ENCODE data around the gene ATXN7L1. TPM values are rescaled to one million over a fixed set of nuclear protein-coding genes. Genes with fewer than 3 reads are reported as not detected.

Gene ATXN7L1
- total RNA-seq, 4 donors from 2014 or later, result 12.3 to 28.8 (median 21.0) TPM

DNA sequence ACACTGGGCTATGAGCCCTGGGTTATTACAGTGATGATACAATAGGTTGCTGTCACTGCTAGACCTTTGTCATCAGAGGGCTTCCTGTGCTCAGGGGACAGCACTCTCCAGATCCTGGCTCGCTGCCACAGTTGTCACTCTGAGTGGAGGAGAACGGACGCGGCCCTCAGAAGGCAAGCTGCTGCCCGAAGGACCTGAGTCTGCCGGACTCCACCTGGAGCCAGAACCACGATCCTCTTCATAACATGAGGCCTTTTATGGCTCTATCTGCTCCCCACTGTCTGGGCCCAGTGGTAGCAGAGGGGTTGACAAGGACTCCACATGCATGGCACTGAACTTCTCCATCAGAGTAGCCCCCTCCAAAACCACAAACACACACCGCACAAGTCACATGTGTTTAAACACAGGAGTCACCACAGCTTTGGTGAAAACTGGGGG lies 200.4 kb downstream of the ATXN7L1 start:
- peaks cover 20 to 56% (median 38%) of the 10 kb centered on the region in 4 donors for H3K4me1 ChIP-seq
- DNase-seq, result peak; percentile 23
- no peaks in the 10 kb centered on the region for H3K9me3 ChIP-seq
- WGBS, 2 donors (ENCODE audit: low coverage in 1 of 2), result 76% methylated on average over 8 of the region's 8 CpGs; no CpG with 5 or more reads in 1 of the 2 donors
- no peaks in the 10 kb centered on the region for H3K36me3 ChIP-seq
- H3K27me3 ChIP-seq, result no peaks in the 10 kb centered on the region
- intact Hi-C loops (cut with DNase I; ENCODE audit: low total_unique reads) (no loop called here), in situ Hi-C loops (cut with MboI; ENCODE audit: low pct_ligation_motif_present in 1 of 4, low pct_unique_long_range_greater_than_20kb in 1 of 4, low sequenced_read_pairs in 3 of 4) (no loop called here)
- H3K4me3 ChIP-seq, result no peak overlapping the region
- H3K27ac ChIP-seq, result no peak overlapping the region
- TF ChIP-seq CTCF (IDR thresholded peaks at IDR 0.05) (no peak), EP300 (IDR thresholded peaks at IDR 0.05; ENCODE audit: low read depth) (no peak), POLR2AphosphoS5 (IDR thresholded peaks at IDR 0.05) (no peak), POLR2A (IDR thresholded peaks at IDR 0.05) (no peak)

GRCh38 chr7:105674200-105674920 lies 202.0 kb downstream of the ATXN7L1 start:
- Histone ChIP-seq H3K4me3 (no peak overlapping the region), H3K36me3 (no peaks in the 10 kb centered on the region), H3K9me3 (no peaks in the 10 kb centered on the region), H3K4me1 (peaks cover 22 to 51% (median 35%) of the 10 kb centered on the region in 4 donors), H3K27me3 (no peaks in the 10 kb centered on the region), H3K27ac (peak overlapping the region in 3 of 4 donors; percentile 8 to 17 (median 11))
- in situ Hi-C loops (cut with MboI; ENCODE audit: low pct_ligation_motif_present in 1 of 4, low pct_unique_long_range_greater_than_20kb in 1 of 4, low sequenced_read_pairs in 3 of 4), result loop anchor here in 2 of 4 donors (25.0 kb wide), 2 partner anchors 363 to 488 kb away; no protein-coding TSS in a partner anchor
- intact Hi-C loops (cut with DNase I; ENCODE audit: low total_unique reads), result no loop called here
- TF ChIP-seq POLR2A (IDR thresholded peaks at IDR 0.05), result no peak
- no peak for TF ChIP-seq EP300 (IDR thresholded peaks at IDR 0.05; ENCODE audit: low read depth)
- no peak for TF ChIP-seq POLR2AphosphoS5 (IDR thresholded peaks at IDR 0.05)
- TF ChIP-seq CTCF (IDR thresholded peaks at IDR 0.05), result no peak
- 81 to 85% methylated on average over 3 to 4 of the region's 4 CpGs for WGBS, 2 donors (ENCODE audit: low coverage in 1 of 2)
- no peak for DNase-seq

DNA sequence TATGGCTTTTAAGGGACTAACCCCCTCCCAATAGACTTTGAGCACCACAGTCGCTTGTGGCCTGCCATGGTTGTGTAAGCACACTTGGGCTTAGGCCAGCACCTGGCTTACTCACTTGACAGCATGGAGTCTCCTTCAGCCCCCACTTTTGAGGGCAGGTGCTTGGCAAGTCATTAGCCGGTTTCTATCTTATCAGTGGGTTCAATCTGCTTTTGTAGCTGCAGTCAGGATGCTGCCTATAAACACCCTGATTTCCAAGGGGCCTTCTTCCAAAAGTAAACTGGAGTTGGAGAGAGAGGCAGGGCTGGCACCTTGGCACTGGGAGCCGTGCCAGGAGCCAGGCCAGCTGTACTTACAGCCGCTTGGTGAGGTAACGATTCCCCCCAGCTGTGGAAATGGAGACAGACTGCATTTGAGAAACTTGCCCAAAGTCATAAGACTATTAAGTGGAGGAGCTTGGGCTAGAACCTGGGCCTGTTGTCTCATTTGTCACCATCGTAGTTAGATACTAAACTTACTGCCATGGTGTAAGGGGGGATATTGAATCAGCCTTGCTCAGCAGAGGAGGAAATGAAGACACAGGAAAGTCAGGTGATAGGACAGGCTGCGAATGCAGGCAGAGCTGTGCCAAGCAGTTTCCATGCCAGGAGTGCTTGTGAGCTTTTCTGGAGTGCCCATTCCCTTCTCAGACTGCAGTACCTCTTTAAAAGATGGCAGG lies 202.9 kb downstream of the ATXN7L1 start:
- intact Hi-C loops (cut with DNase I; ENCODE audit: low total_unique reads), result no loop called here
- WGBS, 2 donors (ENCODE audit: low coverage in 1 of 2), result 49 to 60% methylated on average over 1 to 7 of the region's 7 CpGs
- TF ChIP-seq CTCF (IDR thresholded peaks at IDR 0.05) (no peak), POLR2A (IDR thresholded peaks at IDR 0.05) (no peak), EP300 (IDR thresholded peaks at IDR 0.05; ENCODE audit: low read depth) (no peak), POLR2AphosphoS5 (IDR thresholded peaks at IDR 0.05) (no peak)
- no peak overlapping the region for H3K4me3 ChIP-seq
- H3K27me3 ChIP-seq, result no peaks in the 10 kb centered on the region
- H3K27ac ChIP-seq, result peak overlapping the region in 3 of 4 donors; percentile 11 to 49 (median 17)
- H3K4me1 ChIP-seq, result peaks cover 22 to 42% (median 30%) of the 10 kb centered on the region in 4 donors
- no peaks in the 10 kb centered on the region for H3K9me3 ChIP-seq
- in situ Hi-C loops (cut with MboI; ENCODE audit: low pct_ligation_motif_present in 1 of 4, low pct_unique_long_range_greater_than_20kb in 1 of 4, low sequenced_read_pairs in 3 of 4), result loop anchor here in 2 of 4 donors (25.0 kb wide), 2 partner anchors 364 to 489 kb away; no protein-coding TSS in a partner anchor
- DNase-seq, result peak; percentile 33
- no peaks in the 10 kb centered on the region for H3K36me3 ChIP-seq

GRCh38 chr7:105672801-105673200 lies 203.6 kb downstream of the ATXN7L1 start:
- H3K27ac ChIP-seq, result peak overlapping the region in 1 of 4 donors; percentile 11
- no peaks in the 10 kb centered on the region for H3K9me3 ChIP-seq
- intact Hi-C loops (cut with DNase I; ENCODE audit: low total_unique reads) (no loop called here), in situ Hi-C loops (cut with MboI; ENCODE audit: low pct_ligation_motif_present in 1 of 4, low pct_unique_long_range_greater_than_20kb in 1 of 4, low sequenced_read_pairs in 3 of 4) (loop anchor here in 2 of 4 donors (25.0 kb wide), 2 partner anchors 364 to 490 kb away; no protein-coding TSS in a partner anchor)
- H3K27me3 ChIP-seq, result no peaks in the 10 kb centered on the region
- peaks cover 18 to 35% (median 22%) of the 10 kb centered on the region in 4 donors for H3K4me1 ChIP-seq
- no peak overlapping the region for H3K4me3 ChIP-seq
- no peaks in the 10 kb centered on the region for H3K36me3 ChIP-seq
- WGBS, 2 donors (ENCODE audit: low coverage in 1 of 2), result 90% methylated on average over 2 of the region's 2 CpGs
- no peak for TF ChIP-seq POLR2AphosphoS5 (IDR thresholded peaks at IDR 0.05)
- no peak for TF ChIP-seq CTCF (IDR thresholded peaks at IDR 0.05)
- no peak for TF ChIP-seq EP300 (IDR thresholded peaks at IDR 0.05; ENCODE audit: low read depth)
- no peak for TF ChIP-seq POLR2A (IDR thresholded peaks at IDR 0.05)
- DNase-seq, result no peak
